K562 (cell line): ENCODE data around the gene NPDC1. TPM values are rescaled to one million over a fixed set of nuclear protein-coding genes. Genes with fewer than 3 reads are reported as not detected.

ENCODE experiments used
- DEAF1 ChIP-seq: fragments of 450-650 bp; formaldehyde crosslinking; IDR thresholded peaks from 2 replicates; pipeline ENCODE4 v1.4.0; 2020; ENCODE audit warnings: mild to moderate bottlenecking, moderate library complexity
- EP400 ChIP-seq: fragments of 450-650 bp; IDR thresholded peaks from 2 replicates; pipeline ENCODE4 v1.6.1; 2017; ENCODE audit warnings: antibody characterized with exemption, mild to moderate bottlenecking, moderate library complexity
- FOXA3 ChIP-seq, 2 experiments: fragments of 450-650 bp in 1 of 2; sonication (generic) in 1 of 2; formaldehyde crosslinking; IDR thresholded peaks in 1 of 2; conservative IDR thresholded peaks in 1 of 2; 2 replicates each; pipeline versions ENCODE4 v1.4.0 to v1.8.0; 2020 to 2022; ENCODE audit warnings: mild to moderate bottlenecking in 2 of 2, missing genetic modification reagents in 1 of 2
- FOXK1 ChIP-seq: sonication (generic); formaldehyde crosslinking; IDR thresholded peaks from 2 replicates; pipeline ENCODE4 v1.8.0; 2022; ENCODE audit warnings: missing genetic modification reagents, mild to moderate bottlenecking, borderline replicate concordance
- HMG20B ChIP-seq: fragments of 250-450 bp; sonication (Bioruptor Pico); IDR thresholded peaks from 2 replicates; pipeline ENCODE4 v1.5.0; 2021; ENCODE audit warnings: mild to moderate bottlenecking
- KLF13 ChIP-seq: fragments of 450-650 bp; IDR thresholded peaks from 2 replicates; pipeline ENCODE4 v1.6.1; 2016; ENCODE audit warnings: missing genetic modification characterization, low read depth, mild to moderate bottlenecking, missing compliant biosample characterization, moderate library complexity, borderline replicate concordance
- MCM7 ChIP-seq, 2 experiments: fragments of 450-650 bp; IDR thresholded peaks; 2 replicates each; pipeline ENCODE4 v1.6.1; 2016 to 2018
- MNT ChIP-seq, 2 experiments: fragments of 450-650 bp; conservative IDR thresholded peaks; 2 replicates each; pipeline ENCODE4 v1.6.1; 2017; ENCODE audit warnings: mild to moderate bottlenecking in 2 of 2, moderate library complexity in 2 of 2
- MXI1 ChIP-seq: IDR thresholded peaks from 2 replicates; pipeline ENCODE4 v1.6.1; 2011; ENCODE audit warnings: low read depth, mild to moderate bottlenecking, improper control_type of control experiment, low read length
- NCOA2 ChIP-seq, 2 experiments: fragments of 450-650 bp; IDR thresholded peaks; 2 replicates each; pipeline ENCODE4 v1.6.1; 2018; ENCODE audit warnings: mild to moderate bottlenecking in 2 of 2, moderate library complexity in 1 of 2; ENCODE audit not compliant: partially characterized antibody in 2 of 2
- PRPF4 ChIP-seq: fragments of 200-400 bp; formaldehyde crosslinking; IDR thresholded peaks from one replicate; pipeline ENCODE4 v1.6.1; 2017; ENCODE audit warnings: low read length, low read depth, mild to moderate bottlenecking; ENCODE audit not compliant: insufficient read depth, poor library complexity, severe bottlenecking
- PTBP1 ChIP-seq: fragments of 200-400 bp; formaldehyde crosslinking; IDR thresholded peaks from 2 replicates; pipeline ENCODE4 v1.6.1; 2017; ENCODE audit warnings: low read depth, low read length
- RBM14 ChIP-seq: fragments of 200-400 bp; formaldehyde crosslinking; IDR thresholded peaks from 2 replicates; pipeline ENCODE4 v1.6.1; 2018; ENCODE audit warnings: low read depth, mild to moderate bottlenecking, low read length, moderate library complexity, borderline replicate concordance; ENCODE audit not compliant: insufficient read depth
- RERE ChIP-seq: sonication (generic); formaldehyde crosslinking; IDR thresholded peaks from 2 replicates; pipeline ENCODE4 v1.8.0; 2023; ENCODE audit warnings: missing genetic modification reagents, mild to moderate bottlenecking, borderline replicate concordance
- RFX7 ChIP-seq: fragments of 250-450 bp; sonication (Bioruptor Pico); IDR thresholded peaks from 2 replicates; pipeline ENCODE4 v1.5.1; 2021; ENCODE audit warnings: mild to moderate bottlenecking
- ZC3H11A ChIP-seq: IDR thresholded peaks from 2 replicates; pipeline ENCODE4 v1.6.1; 2012; ENCODE audit warnings: low read depth, low read length, improper control_type of control experiment
- ZNF263 ChIP-seq: sonication (generic); formaldehyde crosslinking; IDR thresholded peaks from 2 replicates; pipeline ENCODE4 v1.8.0; 2022; ENCODE audit warnings: mild to moderate bottlenecking, missing genetic modification reagents, borderline replicate concordance
- ZNF384 ChIP-seq: IDR thresholded peaks from 2 replicates; pipeline ENCODE4 v1.6.1; 2012; ENCODE audit warnings: low read depth, low read length, improper control_type of control experiment
- ZNF764 ChIP-seq: fragments of 250-450 bp; sonication (Bioruptor Pico); IDR thresholded peaks from 2 replicates; pipeline ENCODE4 v1.4.0; 2020; ENCODE audit warnings: low read depth, mild to moderate bottlenecking, moderate library complexity
- polyA plus RNA-seq, 8 experiments: library from polyadenylated mRNA; depleted of rRNA in 4 of 8; stranded (reverse) in 5 of 8; unstranded in 3 of 8; fragments of >200 nt; fragmentation: Nextera tagmentation in 2 of 8; fragmentation: Illumina TruSeq in 1 of 8; extraction: Ambion mirVana in 2 of 8; extraction: Trizol in 1 of 8; gene quantifications; 2 replicates each; pipeline versions ENCODE4 v1.2.1 to v1.2.3, GENCODE V29; 2011 to 2014; ENCODE audit warnings: inconsistent platforms in 1 of 8, missing spikeins in 1 of 8
- total RNA-seq, 7 experiments: library from RNA; depleted of rRNA in 6 of 7; stranded (reverse); fragments of >200 nt in 6 of 7; fragmentation: Illumina TruSeq in 2 of 7; extraction: Trizol in 2 of 7; gene quantifications; 2 replicates each; pipeline versions ENCODE4 v1.2.1 to v1.2.3, GENCODE V29; 2011 to 2021; ENCODE audit warnings: low replicate concordance in 1 of 7

Gene NPDC1
- total and polyA plus RNA-seq, 9 of the 15 experiments (the other 6 are each of a cell fraction or from before 2014, with no cell fraction given), result 0.06 to 2.1 (median 0.53) TPM; not detected in 3

- TF ChIP-seq NCOA2 (IDR thresholded peaks at IDR 0.05; ENCODE audit: partially characterized antibody in 2 of 2), result no peak
- TF ChIP-seq ZNF384, result 0 out of 2 replicates have a peak, but pooled peaks have one; percentile 83
- TF ChIP-seq RERE (CRISPR knock-in tag), result no peak
- TF ChIP-seq DEAF1 (CRISPR knock-in tag), result no peak
- no peak for TF ChIP-seq ZC3H11A
- no peak for TF ChIP-seq KLF13 (tag)
- TF ChIP-seq FOXK1, result no peak
- TF ChIP-seq ZNF764, result no peak
- no peak for TF ChIP-seq PRPF4
- no peak; the same call in 1 of the 2 replicates for TF ChIP-seq MXI1
- TF ChIP-seq PTBP1, result 0 out of 2 replicates have a peak, but pooled peaks have one; percentile 46
- no peak for TF ChIP-seq RBM14
- TF ChIP-seq ZNF263, result no peak
- TF ChIP-seq EP400, result no peak
- TF ChIP-seq HMG20B (CRISPR knock-in tag), result no peak
- TF ChIP-seq FOXA3 (CRISPR knock-in tag; conservative IDR thresholded peaks at IDR 0.05 in 1 of 2, IDR thresholded peaks at IDR 0.05 in 1 of 2), result no peak
- no peak for TF ChIP-seq MCM7 (IDR thresholded peaks at IDR 0.05)
- TF ChIP-seq MNT (conservative IDR thresholded peaks at IDR 0.05), result peak; percentile 33 to 47; a peak in 2 of 4 replicates
- TF ChIP-seq RFX7 (CRISPR knock-in tag), result no peak
These were observed 22.0 kb upstream of the NPDC1 start (continued) for GRCh38 chr9:137067860-137068538.
